Upper lobe of left lung (tissue), 4 donors: ENCODE measurements around the gene RCCD1.

Experiments used
- CTCF ChIP-seq, 6 experiments: fragments of 450-650 bp in 4 of 6; fragments of 200-600 bp in 2 of 6; sonication (generic) in 2 of 6; IDR thresholded peaks; one replicate each; pipeline ENCODE4 v1.5.1; 2016 to 2019; ENCODE audit warnings: antibody characterized with exemption in 6 of 6
- EP300 ChIP-seq, 4 donors: sonication (generic); formaldehyde crosslinking; IDR thresholded peaks; one replicate each; pipeline ENCODE4 v1.5.1; 2017; ENCODE audit warnings: antibody characterized with exemption in 4 of 4, control low read depth in 2 of 4
- POLR2A ChIP-seq, 4 donors: fragments of 450-650 bp; IDR thresholded peaks; one replicate each; pipeline ENCODE4 v1.5.1; 2016 to 2017; ENCODE audit warnings: antibody characterized with exemption in 4 of 4, mild to moderate bottlenecking in 2 of 4
- POLR2AphosphoS5 ChIP-seq, 2 donors: sonication (generic); formaldehyde crosslinking; IDR thresholded peaks; one replicate each; pipeline ENCODE4 v1.5.1; 2017; ENCODE audit warnings: antibody characterized with exemption in 2 of 2

- TF ChIP-seq CTCF (IDR thresholded peaks at IDR 0.05), result no peak
- no peak for TF ChIP-seq POLR2A (IDR thresholded peaks at IDR 0.05)
- TF ChIP-seq EP300 (IDR thresholded peaks at IDR 0.05), result no peak
- TF ChIP-seq POLR2AphosphoS5 (IDR thresholded peaks at IDR 0.05), result peak in 1 of 2 donors; percentile 63
Observed at GRCh38 chr15:90930861-90931574, 23.7 kb upstream of the RCCD1 start.
